Measurements from ENCODE around the gene VPS35L.

The VPS35L gene, protein sequence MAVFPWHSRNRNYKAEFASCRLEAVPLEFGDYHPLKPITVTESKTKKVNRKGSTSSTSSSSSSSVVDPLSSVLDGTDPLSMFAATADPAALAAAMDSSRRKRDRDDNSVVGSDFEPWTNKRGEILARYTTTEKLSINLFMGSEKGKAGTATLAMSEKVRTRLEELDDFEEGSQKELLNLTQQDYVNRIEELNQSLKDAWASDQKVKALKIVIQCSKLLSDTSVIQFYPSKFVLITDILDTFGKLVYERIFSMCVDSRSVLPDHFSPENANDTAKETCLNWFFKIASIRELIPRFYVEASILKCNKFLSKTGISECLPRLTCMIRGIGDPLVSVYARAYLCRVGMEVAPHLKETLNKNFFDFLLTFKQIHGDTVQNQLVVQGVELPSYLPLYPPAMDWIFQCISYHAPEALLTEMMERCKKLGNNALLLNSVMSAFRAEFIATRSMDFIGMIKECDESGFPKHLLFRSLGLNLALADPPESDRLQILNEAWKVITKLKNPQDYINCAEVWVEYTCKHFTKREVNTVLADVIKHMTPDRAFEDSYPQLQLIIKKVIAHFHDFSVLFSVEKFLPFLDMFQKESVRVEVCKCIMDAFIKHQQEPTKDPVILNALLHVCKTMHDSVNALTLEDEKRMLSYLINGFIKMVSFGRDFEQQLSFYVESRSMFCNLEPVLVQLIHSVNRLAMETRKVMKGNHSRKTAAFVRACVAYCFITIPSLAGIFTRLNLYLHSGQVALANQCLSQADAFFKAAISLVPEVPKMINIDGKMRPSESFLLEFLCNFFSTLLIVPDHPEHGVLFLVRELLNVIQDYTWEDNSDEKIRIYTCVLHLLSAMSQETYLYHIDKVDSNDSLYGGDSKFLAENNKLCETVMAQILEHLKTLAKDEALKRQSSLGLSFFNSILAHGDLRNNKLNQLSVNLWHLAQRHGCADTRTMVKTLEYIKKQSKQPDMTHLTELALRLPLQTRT

DNA sequence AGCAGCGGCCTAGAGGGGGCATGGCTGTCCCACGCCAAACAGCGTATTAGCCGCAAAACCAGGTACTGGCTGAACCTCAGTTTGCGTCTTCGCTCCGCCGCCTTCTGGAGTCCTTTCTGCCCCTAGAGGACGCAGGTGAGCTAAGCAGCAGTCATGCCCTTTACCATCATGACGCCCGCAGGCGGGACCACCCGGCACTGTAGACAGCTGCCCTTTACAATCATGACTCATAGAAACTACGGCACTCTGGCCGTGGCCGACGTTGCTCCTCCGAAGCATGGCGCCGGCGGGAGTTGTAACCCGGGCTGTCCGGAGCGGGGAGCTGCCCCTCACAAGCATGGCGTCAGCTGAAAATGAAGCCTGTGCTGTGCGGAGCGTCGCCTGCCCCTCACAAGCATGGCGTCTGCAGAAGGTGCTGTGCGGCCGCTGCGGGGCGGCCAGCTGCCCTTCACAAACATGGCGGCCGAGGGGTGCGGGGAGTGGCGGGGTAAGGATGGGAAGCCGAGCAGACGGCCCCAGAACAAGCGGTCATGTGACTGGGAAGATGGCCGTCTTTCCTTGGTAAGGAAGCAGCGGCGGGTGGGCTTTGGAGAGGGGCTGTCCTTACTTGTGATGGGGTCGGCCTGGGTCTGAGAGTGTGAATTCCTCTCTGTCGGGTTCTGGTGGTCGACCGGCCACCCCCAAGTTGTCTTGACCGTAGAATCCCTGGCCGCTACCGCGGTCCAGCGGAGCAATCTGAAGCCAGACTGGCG, at the start of gene VPS35L:
VPS35L (plus strand) TSS at position 518 of the 752 bp plus-strand sequence; CDS start at position 545, 27 bp downstream.
- peak; percentile 98 for DNase-seq

DNA sequence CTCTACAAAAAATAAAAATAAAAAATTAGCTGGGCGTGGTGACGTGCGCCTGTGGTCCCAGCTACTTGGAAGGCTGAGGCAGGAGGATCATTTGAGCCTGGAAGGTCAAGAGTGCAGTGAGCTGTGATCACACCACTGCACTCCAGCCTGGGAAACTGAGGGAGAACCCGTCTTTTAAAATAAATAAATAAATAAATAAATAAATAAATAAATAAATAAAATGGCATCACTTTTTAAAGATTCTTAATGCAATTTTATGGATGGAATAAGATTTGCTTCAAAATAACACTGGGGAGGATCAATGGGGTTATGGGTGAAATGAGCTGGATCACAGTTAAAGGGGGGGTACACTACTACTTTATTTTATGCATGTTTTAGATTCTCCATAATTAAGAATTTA, 48.5 kb upstream of the VPS35L start:
- DNase-seq, result no peak

- DNase-seq, result no peak
These were observed 47.6 kb upstream of the VPS35L start for GRCh38 chr16:19507867-19508266.

DNA sequence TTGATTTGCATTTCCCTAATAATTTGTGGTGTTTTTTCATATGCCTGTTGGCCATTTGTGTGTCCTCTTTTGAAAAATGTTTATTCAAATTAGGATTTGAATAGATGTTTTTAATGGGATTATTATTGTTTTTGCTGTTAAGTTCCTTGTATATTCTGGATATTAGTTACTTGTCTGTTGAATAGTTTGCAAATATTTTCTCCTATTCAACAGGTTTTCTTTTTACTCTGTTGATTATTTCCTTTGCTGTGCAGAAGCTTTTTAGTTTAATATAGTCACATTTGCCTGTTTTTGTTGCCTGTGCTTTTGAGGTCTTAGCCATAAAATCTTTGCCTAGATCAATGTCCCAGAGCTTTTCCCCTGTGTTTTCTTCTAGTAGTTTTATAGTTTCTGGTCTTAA, 43.2 kb upstream of the VPS35L start:
- no peak for DNase-seq

- peak; percentile 95 for DNase-seq
These were observed 42.0 kb upstream of the VPS35L start for GRCh38 chr16:19513377-19514053.

- DNase-seq, result peak; percentile 8
These were observed 39.7 kb upstream of the VPS35L start for GRCh38 chr16:19515757-19516156.

DNA sequence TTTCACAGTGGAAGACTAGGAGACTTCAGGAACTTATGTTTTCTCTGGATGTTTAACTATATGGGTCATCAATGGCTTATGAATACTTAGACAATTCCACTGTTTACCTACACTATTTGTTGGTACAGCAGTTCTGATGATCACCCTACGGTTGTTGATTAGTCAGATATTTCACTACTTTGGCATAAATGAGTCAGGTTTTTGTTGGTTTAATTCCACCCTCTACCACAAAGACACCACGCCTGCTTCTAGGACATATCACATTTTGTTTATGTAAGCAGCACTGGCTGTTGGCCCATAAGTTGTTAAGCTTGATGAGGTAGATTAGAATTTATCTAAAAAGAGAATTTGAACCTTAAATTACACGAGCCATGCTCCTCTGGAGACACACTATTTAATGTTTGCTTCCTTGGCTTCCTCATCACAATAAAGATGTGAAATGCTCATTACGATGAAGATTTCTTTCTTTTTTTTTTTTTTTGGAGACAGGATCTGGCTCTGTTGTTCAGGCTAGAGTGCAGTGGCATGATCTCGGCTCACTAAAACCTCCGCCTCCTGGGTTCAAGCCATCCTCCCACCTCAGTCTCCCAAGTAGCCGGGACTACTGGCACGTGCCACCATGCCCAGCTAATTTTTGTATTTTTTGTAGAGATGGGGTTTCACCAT, 37.9 kb upstream of the VPS35L start:
- DNase-seq, result peak; percentile 34

DNA sequence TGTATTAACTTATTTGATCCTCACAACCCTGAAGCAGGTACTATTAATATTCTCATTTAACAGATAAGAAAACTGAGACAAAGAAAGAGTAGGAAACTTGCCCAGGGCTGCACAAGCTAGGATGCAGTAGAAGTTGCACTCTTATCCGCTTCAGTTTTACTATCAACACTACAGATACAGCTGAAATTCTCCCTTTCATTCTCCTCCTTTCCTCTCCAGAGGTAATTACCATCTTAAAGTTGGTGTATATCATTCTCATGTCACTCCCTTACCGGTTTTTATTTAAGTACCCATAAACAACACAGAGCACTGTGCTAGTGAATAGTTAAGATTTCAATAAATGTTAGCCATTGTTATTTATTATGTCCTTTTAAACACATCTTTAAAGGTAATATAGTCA, 37.1 kb upstream of the VPS35L start:
- DNase-seq, result no peak

DNA sequence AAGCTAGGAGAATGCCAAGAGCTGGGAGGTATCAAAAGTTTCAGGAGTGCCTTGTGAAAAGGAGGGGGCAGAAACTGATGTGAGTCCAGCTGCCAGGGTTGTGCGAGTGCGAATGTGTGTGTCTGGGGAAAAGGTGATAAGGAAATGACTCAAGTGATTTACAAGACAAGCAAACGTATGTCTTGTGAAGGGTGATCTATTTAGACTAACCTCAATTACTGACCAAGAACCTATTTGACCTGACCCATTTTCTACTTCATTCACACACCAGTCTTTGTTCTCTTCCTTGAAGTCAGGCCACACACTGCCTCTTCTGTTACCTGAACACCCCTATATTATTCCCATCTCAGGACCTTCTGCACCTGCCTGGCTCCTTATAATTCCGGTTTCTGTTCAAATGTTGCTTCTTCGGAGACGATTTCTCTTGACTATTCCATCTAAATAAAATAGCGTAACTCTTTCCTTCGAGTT, 34.6 kb upstream of the VPS35L start:
- no peak for DNase-seq

- DNase-seq, result peak; percentile 89
These were observed 33.8 kb upstream of the VPS35L start, which contains the start of gene GDE1 for GRCh38 chr16:19521471-19522396. Gene GDE1, minus strand, starts transcription at chr16:19522098. Its CDS starts 134 bp downstream, at chr16:19521964.

DNA sequence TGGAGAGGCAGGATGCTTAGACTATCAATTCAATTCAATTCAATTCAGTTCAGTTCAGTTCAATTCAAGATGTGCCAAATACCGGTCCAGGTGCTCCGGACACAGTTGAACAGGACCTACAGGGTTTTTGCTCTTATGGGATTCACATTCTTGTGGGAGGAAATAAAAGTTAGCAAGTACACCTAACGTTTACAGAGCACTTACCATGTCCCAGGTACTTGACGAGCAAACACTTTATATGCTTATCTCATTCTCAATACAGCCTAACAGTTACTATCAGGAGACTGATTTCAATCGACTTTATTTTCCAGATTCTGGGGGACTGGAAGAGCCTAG, 33.1 kb upstream of the VPS35L start:
- no peak for DNase-seq

GRCh38 chr16:19522760-19523159, 32.7 kb upstream of the VPS35L start:
- no peak for DNase-seq

GRCh38 chr16:19523184-19523558, 32.3 kb upstream of the VPS35L start:
- DNase-seq, result no peak

DNA sequence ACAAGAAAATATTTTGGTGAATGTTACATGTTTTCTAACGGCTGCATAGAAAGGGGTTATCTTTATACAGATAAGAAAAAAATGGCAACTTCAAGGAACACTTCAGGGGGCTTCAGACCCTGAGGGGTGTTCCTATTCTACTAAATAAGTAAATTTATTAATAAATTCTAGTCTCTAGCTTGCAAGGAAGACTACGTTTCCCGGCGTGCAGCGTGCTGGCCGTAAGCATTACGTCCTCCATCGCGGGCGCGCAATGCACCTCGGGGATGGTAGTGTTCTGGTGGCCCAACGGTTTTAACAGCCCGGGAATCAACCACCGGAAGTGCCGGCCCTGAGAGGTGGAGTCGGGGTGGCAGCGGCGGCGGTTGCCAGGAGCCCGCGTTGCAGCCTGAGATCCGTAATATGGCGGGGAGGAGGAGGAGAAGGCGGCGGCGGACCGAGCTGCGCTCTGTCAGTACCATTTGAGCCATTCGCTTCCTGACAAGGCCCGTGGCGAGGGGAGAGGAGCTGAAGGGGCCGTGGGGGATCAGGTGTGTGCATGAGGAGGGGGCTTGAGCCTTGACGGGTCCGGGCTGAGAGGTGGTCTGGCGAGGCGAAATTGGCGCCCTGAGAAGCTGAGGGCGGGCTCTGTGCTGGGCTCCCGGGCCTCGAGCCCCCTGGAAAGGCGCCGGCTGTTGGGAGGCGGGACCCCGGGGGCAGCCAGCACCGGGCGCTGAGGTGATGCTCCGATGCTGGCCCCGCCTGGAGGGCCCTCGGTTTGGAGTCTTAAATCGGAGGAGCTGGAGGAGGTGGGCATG, 31.7 kb upstream of the VPS35L start, which contains the start of gene CCP110:
CCP110 (plus strand) TSS at position 384 of the 797 bp plus-strand sequence. CDS start 3,940 bp downstream, outside the sequence.
- DNase-seq, result peak; percentile 97

DNA sequence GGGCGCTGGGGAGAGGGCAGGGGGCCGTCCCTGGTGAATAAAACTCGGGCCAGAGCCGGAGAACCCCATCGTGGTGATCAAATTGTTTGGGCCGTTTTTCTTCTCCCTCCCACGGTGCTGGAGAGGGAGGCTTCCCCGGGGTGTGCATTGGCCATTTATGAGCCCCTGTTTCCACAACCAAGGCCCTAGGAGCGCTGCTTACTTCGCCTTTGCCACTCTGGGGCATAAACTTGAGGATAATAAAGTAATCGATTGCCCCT, 31.2 kb upstream of the VPS35L start:
- DNase-seq, result no peak

DNA sequence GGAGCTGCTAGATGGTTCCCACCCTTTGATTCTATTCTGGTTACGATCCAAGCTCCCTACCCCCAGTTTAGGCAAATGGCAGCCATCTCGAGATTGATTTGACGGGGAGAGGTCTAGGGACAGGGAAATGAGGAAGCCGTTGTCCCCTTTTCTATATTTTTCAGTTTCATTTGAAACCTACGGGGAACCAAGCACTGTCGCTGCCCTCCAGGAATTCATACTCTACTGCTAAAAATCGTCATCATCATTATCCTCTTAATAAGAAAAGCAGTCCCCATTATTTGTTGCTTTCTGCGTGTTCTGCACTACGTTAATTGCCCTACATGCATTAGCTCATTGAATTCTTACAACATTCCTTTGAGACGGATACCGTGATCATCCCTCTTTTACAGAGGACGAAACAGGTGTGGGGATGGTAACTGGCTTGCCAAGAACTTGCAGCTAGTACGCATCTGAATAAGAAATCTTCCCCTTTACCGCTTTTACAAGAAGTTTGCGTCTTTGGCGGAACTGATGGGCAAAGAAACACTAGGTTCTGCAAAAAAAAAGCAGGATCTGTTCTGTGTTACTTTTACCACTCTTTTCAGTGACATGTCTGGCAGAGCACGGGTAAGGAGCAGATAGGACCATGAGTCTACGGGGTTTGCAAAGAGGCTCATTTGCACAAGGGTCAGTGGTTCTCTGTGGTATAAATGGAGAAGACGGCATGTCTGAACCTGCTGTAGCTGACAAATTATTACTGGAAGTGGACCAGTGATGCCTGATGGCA, 30.7 kb upstream of the VPS35L start:
- DNase-seq, result peak; percentile 50

DNA sequence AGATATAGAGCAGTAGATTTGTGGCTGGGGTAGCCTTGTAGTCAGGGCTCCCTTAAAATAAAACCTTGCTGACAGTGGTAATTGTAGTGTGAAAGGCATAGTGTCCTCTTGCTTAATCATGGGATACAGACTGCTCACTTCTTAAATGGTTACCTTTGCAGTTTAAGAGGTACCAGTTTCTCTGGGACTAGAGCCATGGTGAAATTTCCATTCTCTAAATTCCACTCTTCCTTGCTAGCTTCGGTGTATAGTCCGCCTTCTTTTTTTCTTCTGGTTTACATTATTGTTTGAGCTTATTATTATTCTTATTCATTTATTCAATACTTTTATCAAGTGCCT, 30.1 kb upstream of the VPS35L start:
- DNase-seq, result no peak

DNA sequence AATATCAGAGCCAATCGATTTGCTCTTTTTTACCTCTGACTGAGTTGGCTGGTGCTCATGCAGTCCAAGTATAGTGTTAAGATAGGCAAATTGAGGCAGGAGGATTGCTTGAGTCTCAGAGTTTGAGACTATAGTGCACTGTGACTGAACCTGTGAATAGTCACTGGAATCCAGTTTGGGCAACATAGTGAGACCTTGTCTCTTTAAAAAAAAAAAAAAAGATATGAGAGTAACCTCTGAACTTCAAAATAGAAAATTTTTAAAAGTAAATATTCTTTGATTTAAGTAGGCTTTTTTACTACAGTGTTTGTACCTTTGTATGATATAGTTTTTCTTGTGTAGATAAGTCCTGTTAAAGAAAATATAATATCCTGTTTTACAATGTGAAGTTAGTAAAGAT, 28.3 kb upstream of the VPS35L start:
- DNase-seq, result no peak

DNA sequence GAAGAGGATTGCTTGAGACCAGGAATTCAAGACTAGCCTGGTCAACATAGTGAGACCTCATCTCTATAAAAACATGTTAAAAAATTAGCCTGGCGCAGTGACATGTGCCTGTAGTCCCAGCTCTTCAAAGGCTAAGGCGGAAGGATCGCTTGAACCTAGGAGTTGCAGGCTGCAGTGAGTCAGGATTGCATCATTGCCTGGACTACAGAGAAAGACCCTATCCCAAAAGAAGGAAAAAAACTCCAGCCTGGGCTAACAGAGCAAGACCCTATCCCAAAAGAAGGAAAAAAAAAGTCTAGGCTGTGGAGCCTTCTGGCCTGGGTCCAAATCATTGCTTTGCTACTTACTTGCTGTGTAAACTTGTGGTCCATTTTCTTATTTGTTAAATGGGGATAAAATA, 26.8 kb upstream of the VPS35L start:
- DNase-seq, result no peak
